HG02870 (cell line): Measurements from ENCODE around the gene RBP2.

Experiments
- ATAC-seq: cut with Tn5 transposase; IDR thresholded peaks from one replicate; pipeline ENCODE4 v1.9.1; 2021; ENCODE audit warnings: mild to moderate bottlenecking, moderate library complexity; ENCODE audit not compliant: unreplicated experiment

RBP2 gene

DNA sequence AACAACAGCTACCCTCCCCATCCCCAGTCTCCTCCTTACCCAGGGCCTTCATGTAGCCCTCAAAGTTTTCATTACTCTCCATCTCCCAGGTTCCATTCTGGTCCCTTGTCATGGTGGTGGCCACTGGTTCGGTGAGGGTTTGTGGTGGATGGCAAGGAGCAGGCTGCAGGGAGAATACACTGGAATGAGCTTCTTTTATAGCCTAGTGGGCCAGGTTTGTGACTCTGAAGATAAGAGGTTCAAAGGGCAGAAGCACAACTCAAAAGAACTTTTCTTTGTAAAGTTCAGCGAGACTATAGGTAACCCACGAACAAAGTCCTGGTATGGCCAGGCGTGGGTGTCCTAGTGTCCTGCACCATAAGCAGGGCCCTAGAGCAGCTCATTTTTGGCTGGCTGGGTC, at the start of gene RBP2:
RBP2 (minus strand) TSS at position 169 of the 400 bp plus-strand sequence; CDS start at position 112, 57 bp downstream.
- no peak for ATAC-seq

DNA sequence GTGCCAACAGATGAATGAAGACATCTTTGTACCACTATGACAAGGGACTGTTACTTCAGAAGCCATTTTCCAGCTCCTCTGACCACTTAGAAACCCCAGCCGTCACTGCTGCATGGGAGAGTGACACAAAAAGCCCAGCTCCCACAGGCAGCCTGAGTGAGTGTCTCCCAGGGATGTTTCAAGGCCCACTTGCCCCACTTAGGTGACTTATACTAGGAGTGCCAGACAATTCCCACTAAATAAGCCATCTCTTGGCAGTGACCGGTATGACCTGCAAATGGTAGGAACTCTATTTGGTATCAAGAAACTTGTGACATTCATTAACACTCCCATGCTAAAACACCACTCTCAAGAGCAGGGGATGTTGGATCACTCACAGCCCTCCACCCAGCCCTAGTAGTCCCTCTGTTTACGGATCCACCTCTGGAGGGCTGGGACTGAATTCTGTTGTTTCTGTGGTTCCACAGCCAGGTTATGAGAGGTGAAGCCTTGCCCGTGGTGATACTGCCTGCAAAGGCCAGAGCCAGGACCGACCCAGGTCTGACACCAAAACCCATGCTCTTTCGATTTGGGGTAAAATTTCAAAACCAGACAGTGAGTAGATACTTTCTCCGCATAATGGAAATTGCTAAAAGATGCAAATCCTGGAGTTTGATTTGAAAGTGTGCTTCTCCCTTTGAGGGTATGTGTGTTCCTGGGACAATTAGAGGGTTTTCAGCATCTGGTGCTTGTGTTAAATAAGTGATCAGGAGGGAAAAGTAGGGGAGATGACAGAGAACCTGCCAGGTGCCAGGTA, 48.7 kb upstream of the RBP2 start:
- ATAC-seq, result no peak

DNA sequence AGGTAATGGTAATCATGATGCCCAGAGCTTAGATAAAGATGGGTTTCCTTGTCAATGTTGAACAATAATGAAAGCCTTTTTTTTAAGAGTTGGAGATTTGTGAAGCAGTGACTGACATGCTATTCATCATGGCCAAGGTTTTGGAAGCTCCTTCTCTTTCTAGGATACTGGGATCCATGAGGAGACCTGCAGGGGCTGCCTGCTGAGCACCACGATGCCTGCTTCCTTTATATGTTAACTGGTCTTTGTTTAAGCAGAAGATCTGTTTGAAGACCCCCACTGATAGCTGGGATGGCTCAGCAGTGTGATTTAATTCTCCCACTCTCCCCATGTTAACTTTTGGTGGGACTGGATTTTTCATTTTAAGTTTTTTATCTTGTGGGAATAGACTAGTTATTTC, 47.4 kb upstream of the RBP2 start:
- no peak for ATAC-seq

DNA sequence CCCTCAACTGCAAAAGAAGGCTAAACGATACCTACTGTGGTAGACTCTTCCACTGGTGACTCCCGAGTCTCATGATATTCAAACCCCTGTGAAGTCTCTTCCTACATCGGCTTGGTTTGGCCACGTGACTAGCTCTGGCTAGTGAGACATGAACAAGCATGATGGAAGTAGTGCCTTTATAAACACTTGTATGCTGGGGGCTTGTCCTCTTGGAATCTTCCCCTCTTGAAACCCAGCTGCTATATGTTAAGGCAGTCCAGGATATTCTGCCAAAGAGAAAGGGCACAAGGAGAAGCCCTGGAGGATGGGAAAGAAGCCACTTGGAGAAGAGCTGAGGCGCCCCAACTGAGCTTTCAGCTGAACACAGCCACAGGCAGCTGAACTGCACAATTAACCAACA, 46.9 kb upstream of the RBP2 start:
- ATAC-seq, result no peak

DNA sequence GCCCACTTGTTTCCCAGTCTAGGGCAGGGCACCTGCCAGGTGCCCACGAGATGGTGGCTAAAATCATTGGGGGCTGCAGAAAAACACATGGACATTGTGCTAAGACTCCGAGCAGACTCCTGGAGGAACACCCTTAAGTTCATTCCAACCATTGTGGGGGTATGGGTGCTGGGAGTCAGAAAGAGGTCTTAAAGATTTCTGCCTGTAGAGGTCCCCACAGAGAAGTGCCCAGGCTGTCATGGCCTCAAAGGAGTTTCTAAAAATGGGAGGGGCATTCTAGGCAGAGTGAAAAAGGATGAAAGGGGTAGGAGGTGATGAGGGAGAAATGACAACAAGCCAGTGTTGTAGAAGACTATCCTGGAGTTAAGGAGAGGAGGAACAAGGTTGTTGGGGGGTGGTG, 46.1 kb upstream of the RBP2 start:
- no peak for ATAC-seq

DNA sequence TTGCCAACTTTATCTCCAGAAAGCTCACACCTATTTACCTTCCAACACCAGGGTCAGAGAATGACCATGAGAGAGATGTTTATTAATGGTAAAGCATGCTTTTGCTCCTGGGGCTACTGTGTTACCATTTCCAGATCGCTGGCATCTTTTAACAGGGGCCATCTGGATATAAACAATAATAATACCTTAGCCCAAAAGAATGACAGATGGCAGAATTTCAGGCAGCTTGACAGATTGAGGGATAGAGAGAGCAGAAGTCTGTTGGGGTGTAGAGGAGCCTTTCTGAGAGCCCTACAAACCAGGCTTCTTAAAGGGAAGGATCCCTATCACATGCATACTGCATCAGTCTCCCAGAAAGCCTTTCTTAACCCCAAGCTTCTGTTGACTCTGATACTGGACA, 45.5 kb upstream of the RBP2 start:
- no peak for ATAC-seq

DNA sequence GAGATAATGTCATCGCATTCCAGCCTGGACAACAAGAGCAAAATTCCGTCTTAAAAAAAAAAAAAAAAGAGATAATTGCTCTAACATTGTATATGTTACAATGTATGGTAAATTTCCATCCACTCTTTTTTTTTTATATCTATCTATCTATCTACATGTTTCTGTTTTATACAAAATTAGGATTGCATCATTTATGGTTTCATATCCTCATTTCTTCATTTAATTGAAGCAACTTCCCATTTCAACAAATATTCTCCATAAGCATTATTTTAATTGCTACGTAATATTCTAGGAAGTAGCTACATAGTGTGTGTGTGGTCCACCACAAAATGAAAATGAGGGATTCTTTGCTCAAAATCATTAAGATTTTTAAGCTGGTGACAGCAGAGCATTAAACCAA, 44.8 kb upstream of the RBP2 start:
- ATAC-seq, result no peak

DNA sequence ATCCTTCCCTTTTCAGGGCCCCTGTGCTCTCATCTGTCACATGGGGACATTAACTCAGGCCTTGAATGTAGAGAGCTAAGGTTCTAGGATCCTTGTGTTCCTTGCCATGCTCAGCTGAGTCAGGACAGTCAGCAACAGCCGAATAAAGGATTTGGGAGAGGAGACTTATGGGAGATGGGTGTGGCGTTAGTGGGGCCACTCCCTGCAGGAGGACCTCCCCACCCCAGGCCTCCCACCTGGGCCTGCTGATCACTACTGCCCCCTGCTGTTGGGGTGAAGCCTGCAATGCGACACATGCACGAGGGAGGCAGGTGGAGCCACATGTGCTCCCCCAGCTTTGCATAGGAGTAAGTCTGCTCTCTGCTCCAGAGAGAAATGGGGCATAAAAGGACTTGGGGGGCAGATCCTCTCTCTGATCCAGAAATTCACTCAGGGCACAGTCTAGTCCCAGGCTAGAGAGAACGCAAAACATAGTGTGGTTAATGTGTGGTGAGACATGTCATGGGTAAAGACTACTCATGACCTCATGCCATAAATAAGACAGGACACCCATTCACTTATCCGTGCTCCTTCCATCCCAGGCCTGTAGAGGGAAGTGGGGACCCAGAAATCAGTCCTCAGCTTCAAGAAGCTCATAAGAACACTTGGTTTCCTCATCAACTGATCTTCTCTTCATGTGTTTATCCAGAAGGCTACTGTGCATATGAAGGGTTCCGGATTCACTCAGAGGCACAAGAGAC, 43.9 kb upstream of the RBP2 start:
- ATAC-seq, result no peak

DNA sequence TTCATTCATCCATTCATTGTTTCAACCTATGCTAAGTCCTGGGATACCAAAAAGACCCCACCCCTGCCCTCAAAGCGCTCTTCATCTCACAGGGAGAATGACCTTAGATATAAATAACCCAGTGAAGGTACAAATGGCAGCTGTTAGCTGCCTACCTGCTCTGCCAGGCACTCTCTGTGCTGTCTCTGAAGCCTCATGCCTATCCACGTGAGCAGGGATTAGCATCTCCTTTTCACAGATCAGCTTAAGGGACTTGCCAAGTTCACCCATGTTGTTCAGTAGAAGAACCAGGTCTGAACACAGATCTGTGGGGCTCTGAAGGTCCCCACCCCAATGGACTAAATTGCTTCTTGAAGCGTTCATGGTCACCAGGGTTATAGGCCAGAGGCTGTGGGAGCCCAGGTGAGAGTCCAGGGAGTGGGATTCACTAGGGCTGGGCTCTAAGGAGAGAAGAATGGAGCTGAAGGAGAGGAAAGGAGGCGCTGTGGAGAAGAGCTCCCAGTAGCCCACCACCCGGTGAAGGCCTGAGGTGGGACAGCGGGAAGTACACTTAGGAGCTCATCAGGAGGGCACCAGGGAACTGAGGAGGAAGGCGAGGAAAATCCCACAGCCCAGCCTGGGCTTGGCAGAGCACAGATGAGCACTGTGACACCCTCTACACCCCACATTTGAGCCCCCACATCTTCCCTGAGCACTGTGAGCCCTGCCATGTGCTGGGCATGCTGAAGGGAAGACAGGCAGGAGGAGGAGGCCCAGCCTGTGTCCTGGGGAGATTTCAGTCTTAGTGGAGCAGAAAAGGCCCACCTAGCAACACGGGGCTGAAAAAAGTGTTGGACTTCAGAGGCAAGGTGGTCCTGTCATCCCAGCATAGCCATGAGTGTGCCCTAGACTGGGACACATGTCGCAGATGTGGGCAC, 42.9 kb upstream of the RBP2 start:
- ATAC-seq, result no peak

DNA sequence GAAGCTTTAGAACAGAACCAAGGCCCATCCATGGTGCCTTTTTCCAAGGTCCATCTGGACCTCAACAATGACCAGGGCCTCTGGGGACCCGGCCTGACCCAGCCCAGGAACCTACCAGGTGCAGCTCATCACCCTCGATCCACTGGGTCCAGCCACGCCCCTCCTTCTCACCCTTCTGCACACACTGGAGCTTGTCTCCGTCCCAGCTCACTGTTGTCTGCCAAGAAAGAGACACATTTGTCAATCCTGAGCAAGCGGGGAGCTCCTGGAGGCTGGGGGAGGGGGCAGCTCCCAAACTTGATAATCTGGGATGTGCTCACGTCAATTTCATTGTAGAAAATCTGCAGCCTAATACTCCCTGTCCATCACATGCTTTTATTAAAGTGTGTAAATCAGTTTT, 42.0 kb upstream of the RBP2 start:
- no peak for ATAC-seq

DNA sequence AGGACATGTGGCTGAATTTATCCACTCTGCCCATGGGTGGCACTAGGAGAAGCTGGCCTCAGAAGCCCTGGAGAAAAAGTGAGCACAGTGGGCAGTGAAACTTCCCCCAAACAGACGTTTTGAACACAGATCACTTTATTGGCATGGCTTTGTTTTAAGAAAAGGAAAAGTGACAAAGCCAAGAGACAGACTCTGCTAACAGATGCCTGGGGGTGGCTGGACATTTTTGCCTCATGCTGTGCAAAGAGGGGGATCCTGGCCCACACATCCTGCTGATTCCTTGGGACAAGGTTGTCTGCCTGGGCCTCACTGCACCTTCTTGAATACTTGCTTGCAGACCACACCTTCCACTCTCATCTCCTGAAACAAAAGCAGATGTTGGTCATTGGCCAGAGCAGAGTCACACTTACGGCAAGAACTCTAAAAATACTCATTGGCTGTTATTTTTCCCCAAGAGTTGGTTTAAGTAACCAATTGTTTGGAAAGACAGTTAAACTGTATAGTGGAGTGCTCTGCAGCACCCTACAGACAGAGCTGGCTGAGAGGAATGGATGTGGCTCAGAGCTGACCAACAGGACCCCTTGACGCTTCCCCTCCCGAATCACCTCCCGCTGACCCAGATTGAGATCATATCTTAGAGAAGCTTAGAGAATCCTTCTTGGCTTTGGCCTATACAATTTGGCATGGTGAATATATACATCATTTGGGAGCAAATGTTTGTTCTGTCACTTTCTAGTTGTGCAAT, 41.2 kb upstream of the RBP2 start:
- ATAC-seq, result no peak

DNA sequence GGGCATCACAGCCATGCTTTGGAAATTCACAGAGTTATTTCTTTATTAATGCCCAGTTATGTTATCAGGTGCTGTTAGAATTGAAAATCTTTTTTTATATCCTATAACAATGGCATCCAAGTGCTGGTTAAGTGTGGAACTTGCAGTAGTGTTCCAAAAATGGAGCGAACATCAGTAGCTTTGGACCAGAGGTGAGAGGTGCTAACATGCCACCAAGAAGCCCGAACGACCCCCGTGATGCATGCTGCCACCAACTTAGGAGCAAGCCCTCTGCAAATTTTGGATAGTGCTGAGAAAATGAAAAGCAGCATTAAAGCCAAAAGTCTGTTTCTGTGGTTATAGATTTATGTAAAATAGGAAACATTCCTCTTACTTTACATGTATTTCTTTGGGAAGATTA, 38.4 kb upstream of the RBP2 start:
- ATAC-seq, result no peak

DNA sequence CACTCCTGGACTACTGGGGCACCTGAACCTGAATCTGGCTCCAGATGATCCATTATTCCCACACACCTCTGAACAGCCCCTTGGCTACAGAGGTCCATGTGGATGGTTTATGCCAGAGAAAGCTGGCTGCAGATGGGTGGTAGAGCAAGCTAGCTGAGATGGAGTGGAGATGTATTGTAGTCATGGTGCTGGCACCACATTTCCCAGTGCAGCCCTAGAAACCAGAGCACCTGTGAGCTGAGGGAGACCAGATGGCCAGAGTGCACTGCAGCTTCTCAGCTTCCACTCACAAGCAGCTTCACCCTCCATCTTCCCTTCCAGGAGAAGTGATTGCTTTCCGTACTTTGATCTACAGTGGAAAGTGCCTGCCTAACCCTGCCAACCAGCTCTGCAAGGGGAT, 33.3 kb upstream of the RBP2 start:
- ATAC-seq, result no peak

DNA sequence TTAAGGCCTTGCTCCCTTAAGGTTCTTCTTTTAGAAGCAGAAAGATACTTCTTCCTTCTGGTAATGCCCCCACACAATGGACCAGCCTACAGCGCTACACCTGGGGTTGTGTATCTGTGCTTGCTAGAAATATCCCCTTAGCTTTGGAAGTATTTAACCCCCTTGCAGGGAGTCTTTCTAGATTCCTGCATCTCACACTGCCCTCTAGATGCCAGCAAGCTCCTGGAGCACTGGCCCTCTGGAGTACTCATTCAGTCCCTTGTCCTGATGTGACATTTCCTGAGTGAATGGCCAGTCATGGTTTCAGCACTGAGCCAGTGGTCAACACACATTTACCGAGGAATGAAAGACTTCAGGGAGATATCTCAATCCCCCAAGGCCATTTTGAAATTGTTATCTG, 30.4 kb upstream of the RBP2 start:
- ATAC-seq, result no peak

DNA sequence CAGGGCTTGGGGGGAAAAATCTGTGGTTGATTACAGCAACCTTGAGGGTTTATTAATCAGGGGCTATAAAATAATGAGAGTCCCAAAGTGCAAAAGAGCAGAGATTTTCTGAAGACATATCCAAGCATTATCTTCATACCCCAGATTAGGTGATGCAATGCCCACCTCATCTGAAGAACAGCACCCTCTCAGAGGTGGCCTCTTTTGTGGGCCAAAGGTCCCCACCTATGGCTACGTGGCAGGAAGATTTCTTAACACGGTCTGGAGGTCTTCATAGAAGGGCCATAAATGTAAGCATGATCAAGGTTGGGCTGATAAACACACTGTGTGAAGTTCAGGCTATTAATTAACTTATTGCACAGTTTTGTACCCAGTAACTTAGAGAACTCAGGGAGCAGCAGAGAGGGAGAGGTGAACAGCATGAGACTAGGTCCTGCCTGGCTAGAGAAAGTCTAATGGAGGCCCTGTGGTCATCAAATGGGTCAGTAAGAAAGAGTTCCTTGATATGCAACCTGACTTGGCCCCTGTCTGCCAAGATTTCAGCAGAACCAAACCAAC, 29.6 kb upstream of the RBP2 start:
- ATAC-seq, result no peak

DNA sequence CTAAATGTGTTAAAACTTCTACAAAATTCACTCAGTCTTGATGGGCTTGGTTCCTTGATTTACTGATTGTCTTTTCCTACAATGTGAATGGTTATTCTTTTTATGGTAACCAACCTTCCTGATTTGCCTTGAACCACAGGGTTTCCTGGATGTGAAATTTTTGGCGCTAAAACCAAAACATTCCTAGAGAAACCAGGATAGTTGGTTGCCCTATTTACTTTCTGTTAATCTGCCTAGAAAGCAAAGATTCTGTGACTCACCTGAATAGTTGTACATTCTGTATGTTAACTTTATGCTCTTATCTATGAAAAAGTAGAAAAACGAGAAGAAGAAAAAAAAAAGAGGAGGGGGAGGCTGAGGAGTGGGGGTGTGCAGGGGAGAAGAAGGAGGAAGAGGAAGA, 23.2 kb upstream of the RBP2 start:
- no peak for ATAC-seq

DNA sequence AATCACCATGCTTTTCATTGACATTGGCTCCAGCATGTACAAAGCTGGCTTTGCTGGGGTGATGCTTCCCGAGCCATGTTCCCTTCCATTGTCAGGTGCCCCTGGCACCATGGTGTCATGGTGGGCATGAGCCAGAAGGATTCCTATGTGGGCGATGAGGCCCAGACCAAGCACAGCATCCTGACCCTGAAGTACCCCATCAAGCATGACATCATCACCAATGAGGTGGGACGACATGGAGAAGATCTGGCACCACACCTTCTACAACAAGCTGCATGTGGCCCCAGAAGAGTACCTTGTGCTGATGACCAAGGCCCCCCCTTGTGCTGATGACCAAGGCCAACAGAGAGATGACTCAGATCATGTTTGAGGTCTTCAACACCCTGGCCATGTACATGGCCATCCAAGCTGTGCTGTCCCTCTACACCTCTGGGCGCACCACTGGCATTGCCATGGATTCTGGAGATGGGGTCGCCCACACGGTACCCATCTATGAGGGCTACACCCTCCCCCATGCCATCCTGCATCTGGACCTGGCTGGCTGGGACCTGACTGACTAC, 17.6 kb upstream of the RBP2 start:
- ATAC-seq, result no peak

DNA sequence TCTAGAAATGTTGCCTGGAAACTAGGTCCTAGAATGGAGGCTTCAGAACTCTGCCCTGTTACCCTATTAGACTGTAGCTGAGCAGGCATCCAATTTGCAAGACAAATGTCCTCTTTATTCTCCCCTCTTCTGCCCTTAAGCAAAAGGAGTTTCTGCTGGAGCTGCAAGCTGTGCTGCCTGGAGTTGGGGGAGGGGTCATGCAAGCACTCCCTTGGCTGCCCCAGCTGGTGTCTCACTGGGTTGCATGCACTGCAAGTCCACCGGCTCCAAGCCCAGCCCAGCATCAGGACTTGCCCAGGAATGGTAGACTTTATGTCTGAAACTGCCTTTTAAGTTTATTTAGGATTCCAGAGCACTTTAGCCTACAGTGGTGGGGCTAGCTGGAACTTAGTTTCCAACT, 15.7 kb upstream of the RBP2 start:
- ATAC-seq, result no peak

DNA sequence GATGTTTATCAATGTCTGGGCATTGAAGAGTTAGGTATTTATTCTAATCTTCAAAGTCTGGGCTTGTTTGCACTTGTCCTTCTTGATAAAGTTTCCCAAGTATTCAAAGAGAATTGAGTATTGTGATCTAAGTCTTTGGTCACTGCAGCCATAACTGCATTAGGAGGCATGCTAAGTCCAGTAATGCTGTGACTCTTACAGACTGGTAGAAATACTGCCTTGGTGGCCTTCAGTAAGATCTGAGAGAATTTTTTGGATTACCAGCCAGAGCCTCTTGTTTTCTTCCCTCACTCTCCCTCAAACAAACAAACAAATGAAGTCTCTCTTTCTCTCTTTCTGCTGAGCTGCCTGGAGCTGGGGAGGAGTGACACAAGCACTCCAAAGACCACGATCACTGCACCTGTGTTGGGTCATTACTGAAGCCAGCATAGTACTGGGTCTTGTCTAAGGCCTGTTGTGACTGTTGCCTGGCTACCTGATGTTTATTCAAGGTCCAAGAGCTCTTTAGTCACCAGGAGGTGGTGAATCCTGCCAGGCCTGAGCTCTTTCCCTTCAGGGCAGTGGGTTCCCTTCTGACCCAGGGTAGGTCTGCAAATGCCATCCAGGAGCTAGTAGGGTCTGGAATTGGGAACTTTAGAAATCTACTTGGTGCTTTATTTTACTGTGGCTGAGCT, 14.8 kb upstream of the RBP2 start:
- ATAC-seq, result no peak

DNA sequence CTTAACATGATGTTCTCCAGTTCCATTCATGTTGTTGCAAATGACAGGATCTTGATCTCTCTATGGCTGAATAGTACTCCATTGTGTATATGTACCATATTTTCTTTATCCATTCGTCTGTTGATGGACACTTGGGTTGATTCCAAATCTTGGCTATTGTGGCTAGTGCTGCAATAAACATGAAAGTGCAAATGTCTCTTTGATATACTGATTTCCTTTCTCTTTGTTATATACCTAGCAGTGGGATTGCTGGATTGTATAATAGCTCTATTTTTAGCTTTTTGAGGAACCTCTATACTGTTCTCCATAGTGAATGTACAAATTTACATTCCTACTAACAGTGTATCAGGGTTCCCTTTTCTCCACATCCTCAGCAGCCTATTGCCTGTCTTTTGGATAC, 5.9 kb upstream of the RBP2 start:
- ATAC-seq, result no peak
